HepG2 (cell line): ENCODE results near the gene PIK3R3. TPM values are rescaled to one million over a fixed set of nuclear protein-coding genes. Genes with fewer than 3 reads are reported as not detected.
A peak's percentile ranks its signal among the peaks of the same experiment; 100 is the strongest.

Experiments used
- ATAC-seq: fragments of 200-7000 bp; cut with Tn5 transposase; 3 replicates; pipeline ENCODE4 v1.9.1; 2020; ENCODE audit warnings: mild to moderate bottlenecking, moderate library complexity
- BruUV-seq: library from RNA; stranded (reverse); fragments of 400-500 nt; replicated peaks from 2 replicates; lab custom pipeline; 2021; lab: Mats Ljungman, UMichigan
- CTCF ChIA-PET: fragments of 300-600 bp; formaldehyde crosslinking; extraction: SDS; loops from one replicate; lab custom pipeline; 2021; ENCODE audit warnings: low total read pairs, inconsistent platforms, low intra/inter-chr PET ratio; lab: Yijun Ruan, JAX
- POLR2A ChIA-PET: fragments of 350-600 bp; sonication (Branson Sonifier 250); formaldehyde crosslinking; loops from one replicate; lab custom pipeline; 2020; ENCODE audit warnings: antibody characterized with exemption, inconsistent platforms; lab: Yijun Ruan, JAX
- DNase-seq: peaks from one replicate; pipeline ENCODE4 v3.0.0-alpha.2; 2015; ENCODE audit warnings: low spot score
- FAIRE-seq: peaks from 3 replicates; lab custom pipeline; 2011; peaks lifted over from hg19 to GRCh38; lab: Jason Lieb, UNC
- H2AFZ ChIP-seq: one replicate; pipeline ENCODE4 v1.6.1; 2011; ENCODE audit warnings: low read length, inconsistent platforms
- H3K27ac ChIP-seq: fragments of 300-600 bp; 3 replicates; pipeline ENCODE4 v1.8.0; 2011; ENCODE audit warnings: mixed run types, mild to moderate bottlenecking, mixed read lengths, low read length, inconsistent platforms; ENCODE audit not compliant: insufficient read depth; ENCODE audit errors: extremely low read length
- H3K27me3 ChIP-seq, 2 experiments: fragments of 200-600 bp in 1 of 2; 2 replicates in 1 of 2; 3 replicates in 1 of 2; pipeline versions ENCODE4 v1.6.0 to v1.8.0; 2011; ENCODE audit warnings: low read length in 2 of 2, mild to moderate bottlenecking in 2 of 2, moderate library complexity in 2 of 2, inconsistent platforms in 1 of 2; ENCODE audit not compliant: insufficient read depth in 2 of 2, control insufficient read depth in 1 of 2
- H3K36me3 ChIP-seq, 2 experiments: fragments of 200-600 bp in 1 of 2; replicated peaks in 1 of 2; 2 replicates in 1 of 2; 3 replicates in 1 of 2; pipeline versions ENCODE4 v1.5.1 to v1.8.0; 2011; ENCODE audit warnings: low read length in 2 of 2, inconsistent platforms in 1 of 2; ENCODE audit not compliant: insufficient read depth in 2 of 2, control insufficient read depth in 1 of 2
- H3K4me1 ChIP-seq: 2 replicates; pipeline ENCODE4 v1.5.1; 2012; ENCODE audit warnings: low read length, inconsistent platforms; ENCODE audit not compliant: insufficient read depth
- H3K4me2 ChIP-seq: 2 replicates; pipeline ENCODE4 v1.6.0; 2011; ENCODE audit warnings: low read depth, low read length, inconsistent platforms
- H3K4me3 ChIP-seq, 3 experiments: fragments of 200-600 bp in 1 of 3; sonication (generic), shearing (Covaris generic) in 1 of 3; replicated peaks in 1 of 3; 2 replicates each; pipeline ENCODE4 v1.5.1; 2011 to 2016; ENCODE audit warnings: low read length in 3 of 3, inconsistent platforms in 2 of 3, low read depth in 2 of 3, mild to moderate bottlenecking in 2 of 3, control low read depth in 1 of 3, mixed read lengths in 1 of 3; ENCODE audit not compliant: insufficient read depth in 1 of 3
- H3K79me2 ChIP-seq: one replicate; pipeline ENCODE4 v1.6.1; 2011; ENCODE audit warnings: low read length, inconsistent platforms; ENCODE audit not compliant: insufficient read depth
- H3K9ac ChIP-seq: 2 replicates; pipeline ENCODE4 v1.6.0; 2011; ENCODE audit warnings: mild to moderate bottlenecking, low read depth, low read length, inconsistent platforms; ENCODE audit not compliant: insufficient read depth
- H3K9me3 ChIP-seq: 2 replicates; pipeline ENCODE4 v1.5.1; 2012; ENCODE audit warnings: mild to moderate bottlenecking, low read length
- H4K20me1 ChIP-seq: 2 replicates; pipeline ENCODE4 v1.6.0; 2011; ENCODE audit warnings: inconsistent platforms, mild to moderate bottlenecking, low read length, moderate library complexity; ENCODE audit not compliant: insufficient read depth
- FOSL2 ChIP-seq: sonication (generic); formaldehyde crosslinking; IDR thresholded peaks from 2 replicates; pipeline ENCODE4 v1.4.0; 2020; ENCODE audit warnings: missing genetic modification reagents
- FOXK2 ChIP-seq: fragments of 450-650 bp; IDR thresholded peaks from 2 replicates; pipeline ENCODE4 v1.6.1; 2016
- HMG20A ChIP-seq: IDR thresholded peaks from 2 replicates; pipeline ENCODE4 v1.6.1; 2016; ENCODE audit warnings: borderline replicate concordance
- HOXA3 ChIP-seq: sonication (generic); formaldehyde crosslinking; IDR thresholded peaks from 2 replicates; pipeline ENCODE4 v1.5.0; 2020; ENCODE audit warnings: missing genetic modification reagents
- KAT7 ChIP-seq: IDR thresholded peaks from 2 replicates; pipeline ENCODE4 v1.6.1; 2018; ENCODE audit warnings: borderline replicate concordance, missing compliant biosample characterization
- KLF6 ChIP-seq: IDR thresholded peaks from 2 replicates; pipeline ENCODE4 v1.8.0; 2016; ENCODE audit warnings: missing biosample characterization, missing genetic modification reagents
- MAFF ChIP-seq: IDR thresholded peaks from 2 replicates; pipeline ENCODE4 v1.6.1; 2011; ENCODE audit warnings: low read depth, low read length, improper control_type of control experiment
- MAFK ChIP-seq, 2 experiments: IDR thresholded peaks in 1 of 2; conservative IDR thresholded peaks in 1 of 2; 2 replicates each; pipeline ENCODE4 v1.6.1; 2011; ENCODE audit warnings: improper control_type of control experiment in 2 of 2, low read length in 2 of 2
- NR2F2 ChIP-seq: IDR thresholded peaks from 2 replicates; pipeline ENCODE4 v1.6.1; 2012; ENCODE audit warnings: low read depth, inconsistent platforms, borderline replicate concordance
- PITX1 ChIP-seq: sonication (generic); formaldehyde crosslinking; IDR thresholded peaks from 2 replicates; pipeline ENCODE4 v1.5.1; 2020; ENCODE audit warnings: mild to moderate bottlenecking, missing genetic modification reagents
- SKI ChIP-seq: fragments of 450-650 bp; IDR thresholded peaks from one replicate; pipeline ENCODE4 v1.6.1; 2018; ENCODE audit warnings: mild to moderate bottlenecking; ENCODE audit not compliant: partially characterized antibody
- TCF7L2 ChIP-seq: IDR thresholded peaks from 2 replicates; pipeline ENCODE4 v1.6.1; 2011; ENCODE audit warnings: mild to moderate bottlenecking, low read depth, low read length, moderate library complexity
- ZMYM2 ChIP-seq: sonication (generic); formaldehyde crosslinking; IDR thresholded peaks from 2 replicates; pipeline ENCODE4 v1.8.0; 2022; ENCODE audit warnings: mild to moderate bottlenecking, missing genetic modification reagents
- ZNF121 ChIP-seq: sonication (generic); formaldehyde crosslinking; IDR thresholded peaks from 2 replicates; pipeline ENCODE4 v1.5.0; 2020; ENCODE audit warnings: mild to moderate bottlenecking, missing genetic modification reagents
- ZNF432 ChIP-seq: sonication (generic); formaldehyde crosslinking; IDR thresholded peaks from 2 replicates; pipeline ENCODE4 v1.5.0; 2020; ENCODE audit warnings: missing genetic modification reagents, mild to moderate bottlenecking, borderline replicate concordance
- ZNF501 ChIP-seq: sonication (generic); formaldehyde crosslinking; IDR thresholded peaks from 2 replicates; pipeline ENCODE4 v1.5.1; 2020; ENCODE audit warnings: mild to moderate bottlenecking, moderate library complexity, missing genetic modification reagents
- ZNF567 ChIP-seq: sonication (generic); formaldehyde crosslinking; IDR thresholded peaks from 2 replicates; pipeline ENCODE4 v1.8.1; 2023; ENCODE audit warnings: mild to moderate bottlenecking, missing genetic modification reagents, borderline replicate concordance
- whole genome bisulfite sequencing: methylation state at CpG from one replicate; pipeline ENCODE4 v1.1.6; 2017; ENCODE audit warnings: low lambda C conversion rate; 5-methylcytosine and 5-hydroxymethylcytosine counted together
- in situ Hi-C: cut with HindIII; loops from 2 replicates; pipeline ENCODE4 v1.10.0; 2017; ENCODE audit warnings: low pct_unique_long_range_greater_than_20kb; ENCODE audit not compliant: extremely low pct_ligation_motif_present
- intact Hi-C: fragments of 100-400 bp; cut with micrococcal nuclease; formaldehyde crosslinking; loops from one replicate; pipeline ENCODE4 v1.10.0; 2022; ENCODE audit not compliant: unreplicated experiment
- polyA plus RNA-seq, 8 experiments: library from polyadenylated mRNA; depleted of rRNA in 3 of 8; stranded (reverse) in 7 of 8; unstranded in 1 of 8; fragments of >200 nt; fragmentation: Illumina TruSeq in 4 of 8; extraction: Trizol in 4 of 8; gene quantifications; 2 replicates each; pipeline versions ENCODE4 v1.2.1 to v1.2.3, GENCODE V29; 2011 to 2016; ENCODE audit warnings: low read depth in 4 of 8, missing spikeins in 1 of 8, mixed read lengths in 1 of 8; ENCODE audit not compliant: insufficient read depth in 1 of 8
- total RNA-seq, 5 experiments: library from RNA; depleted of rRNA; stranded (reverse); fragments of >200 nt; fragmentation: Illumina TruSeq; extraction: Trizol; gene quantifications; 2 replicates each; pipeline ENCODE4 v1.2.3, GENCODE V29; 2016; ENCODE audit warnings: low read depth in 1 of 5
- TF ChIP-seq, protein P1 (sequence below): IDR thresholded peaks from 2 replicates; pipeline ENCODE4 v1.6.1; 2016; ENCODE audit warnings: missing compliant biosample characterization, missing genetic modification reagents, borderline replicate concordance
- TF ChIP-seq, protein P2 (sequence below): sonication (generic); formaldehyde crosslinking; conservative IDR thresholded peaks from 2 replicates; pipeline ENCODE4 v1.5.0; 2020; ENCODE audit warnings: missing genetic modification reagents

PIK3R3 gene
- total and polyA plus RNA-seq, 2 of the 13 experiments (the other 11 are each of a cell fraction or from before 2014, with no cell fraction given): 0.37 to 6.9 TPM

- FAIRE-seq: no peak
- H3K36me3 ChIP-seq: peaks cover 26 to 68% of the 10 kb centered on the region in 2 experiments
- H2AFZ ChIP-seq: no peak overlapping the region
- no peaks in the 10 kb centered on the region for H3K27me3 ChIP-seq
- peaks cover 23% of the 10 kb centered on the region for H3K4me1 ChIP-seq
- in situ Hi-C loops (no loop called here), intact Hi-C loops (no loop called here)
- H3K9me3 ChIP-seq: no peaks in the 10 kb centered on the region
- no peak overlapping the region for H3K9ac ChIP-seq
- BruUV-seq: no TSS peak
- TF ChIP-seq, protein P1, sequence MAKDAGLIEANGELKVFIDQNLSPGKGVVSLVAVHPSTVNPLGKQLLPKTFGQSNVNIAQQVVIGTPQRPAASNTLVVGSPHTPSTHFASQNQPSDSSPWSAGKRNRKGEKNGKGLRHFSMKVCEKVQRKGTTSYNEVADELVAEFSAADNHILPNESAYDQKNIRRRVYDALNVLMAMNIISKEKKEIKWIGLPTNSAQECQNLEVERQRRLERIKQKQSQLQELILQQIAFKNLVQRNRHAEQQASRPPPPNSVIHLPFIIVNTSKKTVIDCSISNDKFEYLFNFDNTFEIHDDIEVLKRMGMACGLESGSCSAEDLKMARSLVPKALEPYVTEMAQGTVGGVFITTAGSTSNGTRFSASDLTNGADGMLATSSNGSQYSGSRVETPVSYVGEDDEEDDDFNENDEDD (CRISPR knock-in tag): no peak
- TF ChIP-seq ZNF567 (CRISPR knock-in tag) (no peak), HMG20A (CRISPR knock-in tag) (no peak), MAFK (conservative IDR thresholded peaks at IDR 0.05 in 1 of 2, IDR thresholded peaks at IDR 0.05 in 1 of 2; ENCODE audit: low read length in 2 of 2) (peak; percentile 78 to 94), ZNF432 (no peak), ZNF121 (0 out of 2 replicates have a peak, but pooled peaks have one; percentile 17), MAFF (peak; percentile 91)
- no peak for ATAC-seq
- no peak for DNase-seq
- 100% methylated on average over 1 of the region's 1 CpG for WGBS
- no peak overlapping the region for H3K4me2 ChIP-seq
- H3K27ac ChIP-seq: no peak overlapping the region
- CTCF ChIA-PET: no interaction called here
- POLR2A ChIA-PET: no interaction called here
- H3K79me2 ChIP-seq: no peaks in the 10 kb centered on the region
- no peaks in the 10 kb centered on the region for H4K20me1 ChIP-seq
- no peak overlapping the region for H3K4me3 ChIP-seq
These were observed 127.9 kb downstream of the PIK3R3 start for GRCh38 chr1:46004492-46004891.

GRCh38 chr1:46003315-46003714 is 129.1 kb downstream of the PIK3R3 start:
- H2AFZ ChIP-seq: no peak overlapping the region
- peaks cover 21 to 57% of the 10 kb centered on the region in 2 experiments for H3K36me3 ChIP-seq
- ATAC-seq: peak; percentile 84
- peaks cover 24% of the 10 kb centered on the region for H3K4me1 ChIP-seq
- H3K79me2 ChIP-seq: no peaks in the 10 kb centered on the region
- H3K4me3 ChIP-seq: no peak overlapping the region
- no TSS peak for BruUV-seq
- in situ Hi-C loops: no loop called here
- ChIA-PET POLR2A (no interaction called here), CTCF (no interaction called here)
- no peaks in the 10 kb centered on the region for H4K20me1 ChIP-seq
- H3K27me3 ChIP-seq: no peaks in the 10 kb centered on the region
- no peak overlapping the region for H3K9ac ChIP-seq
- DNase-seq: peak; percentile 46
- no peak overlapping the region; the same call in 1 of the 2 replicates for H3K4me2 ChIP-seq
- FAIRE-seq: peak; percentile 88
- no peaks in the 10 kb centered on the region for H3K9me3 ChIP-seq
- intact Hi-C loops: no loop called here
- 40% methylated on average over 5 of the region's 5 CpGs for WGBS
- H3K27ac ChIP-seq: peak overlapping the region; percentile 19
- TF ChIP-seq, protein P2, sequence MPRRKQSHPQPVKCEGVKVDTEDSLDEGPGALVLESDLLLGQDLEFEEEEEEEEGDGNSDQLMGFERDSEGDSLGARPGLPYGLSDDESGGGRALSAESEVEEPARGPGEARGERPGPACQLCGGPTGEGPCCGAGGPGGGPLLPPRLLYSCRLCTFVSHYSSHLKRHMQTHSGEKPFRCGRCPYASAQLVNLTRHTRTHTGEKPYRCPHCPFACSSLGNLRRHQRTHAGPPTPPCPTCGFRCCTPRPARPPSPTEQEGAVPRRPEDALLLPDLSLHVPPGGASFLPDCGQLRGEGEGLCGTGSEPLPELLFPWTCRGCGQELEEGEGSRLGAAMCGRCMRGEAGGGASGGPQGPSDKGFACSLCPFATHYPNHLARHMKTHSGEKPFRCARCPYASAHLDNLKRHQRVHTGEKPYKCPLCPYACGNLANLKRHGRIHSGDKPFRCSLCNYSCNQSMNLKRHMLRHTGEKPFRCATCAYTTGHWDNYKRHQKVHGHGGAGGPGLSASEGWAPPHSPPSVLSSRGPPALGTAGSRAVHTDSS (CRISPR knock-in tag): no peak
- no peak for TF ChIP-seq KAT7 (CRISPR knock-in tag)
- peak; percentile 29; the same call in 1 of the 2 replicates for TF ChIP-seq ZNF501 (CRISPR knock-in tag)
- TF ChIP-seq KLF6 (CRISPR knock-in tag): 0 out of 2 replicates have a peak, but pooled peaks have one; percentile 32
- no peak for TF ChIP-seq FOXK2
- peak; percentile 63 for TF ChIP-seq FOSL2 (CRISPR knock-in tag)
- peak; percentile 40; the same call in 1 of the 2 replicates for TF ChIP-seq HOXA3 (CRISPR knock-in tag)
- TF ChIP-seq ZMYM2 (CRISPR knock-in tag): no peak
- TF ChIP-seq PITX1 (CRISPR knock-in tag): peak; percentile 60; the same call in 1 of the 2 replicates
- TF ChIP-seq TCF7L2: no peak
- TF ChIP-seq NR2F2: 0 out of 2 replicates have a peak, but pooled peaks have one; percentile 34
- no peak for TF ChIP-seq SKI
